SK-N-SH treated with all-trans-retinoic acid at 6 μM for 48 hours (cell line): Measurements from ENCODE around the gene GNA14.
"Not testable (repeated sequence)": the region's sequence is repeated elsewhere in the genome, so short reads cannot be mapped to it uniquely, and the experiment has no call there.

Experiments
- ATAC-seq: fragments of 200-7000 bp; cut with Tn5 transposase; 3 replicates; pipeline ENCODE4 v1.9.1; 2020; ENCODE audit warnings: mild to moderate bottlenecking, moderate library complexity
- ARNTL ChIP-seq: fragments of 450-650 bp; formaldehyde crosslinking; IDR thresholded peaks from 2 replicates; pipeline ENCODE4 v1.5.0; 2020; ENCODE audit warnings: low read depth, mild to moderate bottlenecking, moderate library complexity, borderline replicate concordance
- BACH2 ChIP-seq: fragments of 250-450 bp; sonication (Bioruptor Pico); IDR thresholded peaks from 2 replicates; pipeline ENCODE4 v1.9.0; 2021; ENCODE audit warnings: mild to moderate bottlenecking, borderline replicate concordance
- CSDC2 ChIP-seq: fragments of 250-450 bp; sonication (Bioruptor Pico); IDR thresholded peaks from 2 replicates; pipeline ENCODE4 v1.5.0; 2020; ENCODE audit warnings: mild to moderate bottlenecking, moderate library complexity
- ESRRG ChIP-seq: fragments of 250-450 bp; sonication (Bioruptor Pico); IDR thresholded peaks from 2 replicates; pipeline ENCODE4 v1.6.1; 2021; ENCODE audit warnings: mild to moderate bottlenecking
- GLIS3 ChIP-seq: fragments of 250-450 bp; sonication (Bioruptor Pico); IDR thresholded peaks from 2 replicates; pipeline ENCODE4 v1.5.0; 2020; ENCODE audit warnings: mild to moderate bottlenecking, moderate library complexity
- ISL1 ChIP-seq: fragments of 250-450 bp; sonication (Bioruptor Pico); IDR thresholded peaks from 2 replicates; pipeline ENCODE4 v2.1.2; 2022; ENCODE audit warnings: mild to moderate bottlenecking, moderate library complexity
- OSR1 ChIP-seq: fragments of 250-450 bp; sonication (Bioruptor Pico); IDR thresholded peaks from 2 replicates; pipeline ENCODE4 v1.8.0; 2022; ENCODE audit warnings: moderate library complexity, mild to moderate bottlenecking, inconsistent platforms
- PPARA ChIP-seq: fragments of 250-450 bp; sonication (Bioruptor Pico); IDR thresholded peaks from 2 replicates; pipeline ENCODE4 v1.5.0; 2020; ENCODE audit warnings: mild to moderate bottlenecking, borderline replicate concordance
- RARB ChIP-seq: fragments of 250-450 bp; sonication (Bioruptor Pico); IDR thresholded peaks from 2 replicates; pipeline ENCODE4 v1.8.0; 2021; ENCODE audit warnings: mild to moderate bottlenecking, moderate library complexity
- SNAI2 ChIP-seq: fragments of 250-450 bp; sonication (Bioruptor Pico); IDR thresholded peaks from 2 replicates; pipeline ENCODE4 v1.5.0; 2020; ENCODE audit warnings: mild to moderate bottlenecking, moderate library complexity
- TCF4 ChIP-seq: fragments of 250-450 bp; sonication (Bioruptor Pico); IDR thresholded peaks from 2 replicates; pipeline ENCODE4 v1.8.0; 2021; ENCODE audit warnings: mild to moderate bottlenecking, moderate library complexity, borderline replicate concordance
- TOX ChIP-seq: fragments of 250-450 bp; sonication (Bioruptor Pico); IDR thresholded peaks from 2 replicates; pipeline ENCODE4 v1.8.0; 2021; ENCODE audit warnings: mild to moderate bottlenecking, moderate library complexity, borderline replicate concordance
- ZC3H10 ChIP-seq: fragments of 250-450 bp; sonication (Bioruptor Pico); IDR thresholded peaks from 2 replicates; pipeline ENCODE4 v1.5.1; 2021; ENCODE audit warnings: mild to moderate bottlenecking, moderate library complexity
- ZFP3 ChIP-seq: fragments of 250-450 bp; sonication (Bioruptor Pico); IDR thresholded peaks from 2 replicates; pipeline ENCODE4 v1.5.0; 2020; ENCODE audit warnings: mild to moderate bottlenecking, moderate library complexity
- ZFP30 ChIP-seq: fragments of 450-650 bp; formaldehyde crosslinking; IDR thresholded peaks from 2 replicates; pipeline ENCODE4 v1.5.0; 2022; ENCODE audit warnings: mild to moderate bottlenecking, moderate library complexity
- ZNF565 ChIP-seq: fragments of 450-650 bp; formaldehyde crosslinking; conservative IDR thresholded peaks from 2 replicates; pipeline ENCODE4 v1.5.0; 2020; ENCODE audit warnings: low read depth, mild to moderate bottlenecking, moderate library complexity
- ZNF70 ChIP-seq: fragments of 450-650 bp; formaldehyde crosslinking; IDR thresholded peaks from 2 replicates; pipeline ENCODE4 v1.5.0; 2020; ENCODE audit warnings: mild to moderate bottlenecking, moderate library complexity
- ZNF8 ChIP-seq: fragments of 450-650 bp; formaldehyde crosslinking; IDR thresholded peaks from 2 replicates; pipeline ENCODE4 v1.5.0; 2020; ENCODE audit warnings: mild to moderate bottlenecking, moderate library complexity
- TF ChIP-seq, protein P1 (sequence below): fragments of 250-450 bp; sonication (Bioruptor Pico); IDR thresholded peaks from 2 replicates; pipeline ENCODE4 v1.5.1; 2020; ENCODE audit warnings: low read depth, mild to moderate bottlenecking, moderate library complexity
- TF ChIP-seq, protein P2 (sequence below): fragments of 250-450 bp; sonication (Bioruptor Pico); IDR thresholded peaks from 2 replicates; pipeline ENCODE4 v1.5.1; 2021; ENCODE audit warnings: mild to moderate bottlenecking, moderate library complexity
- TF ChIP-seq, protein P3 (sequence below): fragments of 250-450 bp; sonication (Bioruptor Pico); IDR thresholded peaks from 2 replicates; pipeline ENCODE4 v1.5.0; 2020; ENCODE audit warnings: mild to moderate bottlenecking, moderate library complexity
- TF ChIP-seq, protein P4 (sequence below): fragments of 250-450 bp; sonication (Bioruptor Pico); IDR thresholded peaks from 2 replicates; pipeline ENCODE4 v1.8.0; 2020; ENCODE audit warnings: mild to moderate bottlenecking, moderate library complexity, borderline replicate concordance
- TF ChIP-seq, protein P5 (sequence below): fragments of 250-450 bp; sonication (Bioruptor Pico); IDR thresholded peaks from 2 replicates; pipeline ENCODE4 v1.8.0; 2021; ENCODE audit warnings: low read depth, mild to moderate bottlenecking, moderate library complexity, borderline replicate concordance

Gene GNA14

DNA sequence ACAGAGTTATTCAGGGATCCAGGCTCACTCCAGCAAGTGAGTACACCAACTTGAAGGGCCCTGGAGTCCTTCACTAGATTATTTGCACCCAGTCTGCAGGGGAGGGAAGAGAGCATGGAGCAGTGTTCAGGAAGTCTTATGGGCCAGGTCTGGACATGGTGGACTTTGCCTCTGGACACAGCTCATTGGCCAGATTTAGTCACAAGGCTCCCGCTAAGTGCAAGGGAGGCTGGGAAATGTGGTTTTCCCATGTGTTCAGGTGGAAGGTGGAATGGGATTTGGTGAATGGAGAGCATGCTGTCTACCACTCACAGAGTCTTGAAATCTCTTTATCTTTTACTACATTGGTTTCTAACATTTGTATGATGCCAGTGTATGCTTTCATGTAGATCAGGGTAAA, 200.5 kb downstream of the GNA14 start (continued):
- TF ChIP-seq, protein P1, sequence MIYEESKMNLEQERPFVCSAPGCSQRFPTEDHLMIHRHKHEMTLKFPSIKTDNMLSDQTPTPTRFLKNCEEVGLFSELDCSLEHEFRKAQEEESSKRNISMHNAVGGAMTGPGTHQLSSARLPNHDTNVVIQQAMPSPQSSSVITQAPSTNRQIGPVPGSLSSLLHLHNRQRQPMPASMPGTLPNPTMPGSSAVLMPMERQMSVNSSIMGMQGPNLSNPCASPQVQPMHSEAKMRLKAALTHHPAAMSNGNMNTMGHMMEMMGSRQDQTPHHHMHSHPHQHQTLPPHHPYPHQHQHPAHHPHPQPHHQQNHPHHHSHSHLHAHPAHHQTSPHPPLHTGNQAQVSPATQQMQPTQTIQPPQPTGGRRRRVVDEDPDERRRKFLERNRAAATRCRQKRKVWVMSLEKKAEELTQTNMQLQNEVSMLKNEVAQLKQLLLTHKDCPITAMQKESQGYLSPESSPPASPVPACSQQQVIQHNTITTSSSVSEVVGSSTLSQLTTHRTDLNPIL = no peak
- no peak for TF ChIP-seq ZNF70 (CRISPR knock-in tag)
- TF ChIP-seq ISL1 = no peak
- no peak for TF ChIP-seq SNAI2 (CRISPR knock-in tag)
- TF ChIP-seq ZC3H10 (CRISPR knock-in tag) = no peak
- no peak for TF ChIP-seq OSR1 (CRISPR knock-in tag)
- no peak for TF ChIP-seq GLIS3 (CRISPR knock-in tag)
- no peak for TF ChIP-seq PPARA
- no peak for TF ChIP-seq ZNF565 (CRISPR knock-in tag)

DNA sequence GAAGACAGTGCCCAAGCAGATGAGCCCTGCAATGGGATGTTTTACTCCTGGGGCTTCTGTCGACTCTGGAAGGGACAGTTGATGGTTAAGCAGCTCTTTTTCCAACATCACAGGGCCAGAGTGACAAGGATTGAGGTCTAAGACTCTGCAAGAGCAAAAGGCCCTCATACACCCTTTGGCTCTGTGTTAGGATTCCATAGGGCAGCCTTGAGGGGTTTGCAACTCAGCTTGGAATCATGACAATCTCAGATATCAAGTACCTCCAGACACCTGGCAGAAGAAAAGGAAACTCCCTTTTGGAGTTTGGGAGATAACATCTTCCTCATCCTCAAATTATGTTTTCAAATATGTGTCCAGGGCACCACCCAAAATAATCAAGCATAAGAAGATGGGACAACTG, 205.7 kb downstream of the GNA14 start:
- TF ChIP-seq BACH2 (CRISPR knock-in tag) (no peak), ZFP3 (CRISPR knock-in tag) (no peak), ESRRG (CRISPR knock-in tag) (no peak), ISL1 (no peak), PPARA (no peak), ZNF565 (CRISPR knock-in tag) (no peak), SNAI2 (CRISPR knock-in tag) (no peak), TOX (no peak), TCF4 (CRISPR knock-in tag) (no peak), ZFP30 (CRISPR knock-in tag) (no peak), ZNF8 (CRISPR knock-in tag) (no peak), CSDC2 (CRISPR knock-in tag) (no peak), ARNTL (CRISPR knock-in tag) (no peak), RARB (CRISPR knock-in tag) (no peak), GLIS3 (CRISPR knock-in tag) (no peak)
- TF ChIP-seq, protein P2, sequence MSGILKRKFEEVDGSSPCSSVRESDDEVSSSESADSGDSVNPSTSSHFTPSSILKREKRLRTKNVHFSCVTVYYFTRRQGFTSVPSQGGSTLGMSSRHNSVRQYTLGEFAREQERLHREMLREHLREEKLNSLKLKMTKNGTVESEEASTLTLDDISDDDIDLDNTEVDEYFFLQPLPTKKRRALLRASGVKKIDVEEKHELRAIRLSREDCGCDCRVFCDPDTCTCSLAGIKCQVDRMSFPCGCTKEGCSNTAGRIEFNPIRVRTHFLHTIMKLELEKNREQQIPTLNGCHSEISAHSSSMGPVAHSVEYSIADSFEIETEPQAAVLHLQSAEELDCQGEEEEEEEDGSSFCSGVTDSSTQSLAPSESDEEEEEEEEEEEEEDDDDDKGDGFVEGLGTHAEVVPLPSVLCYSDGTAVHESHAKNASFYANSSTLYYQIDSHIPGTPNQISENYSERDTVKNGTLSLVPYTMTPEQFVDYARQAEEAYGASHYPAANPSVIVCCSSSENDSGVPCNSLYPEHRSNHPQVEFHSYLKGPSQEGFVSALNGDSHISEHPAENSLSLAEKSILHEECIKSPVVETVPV (CRISPR knock-in tag) = no peak
- TF ChIP-seq, protein P3, sequence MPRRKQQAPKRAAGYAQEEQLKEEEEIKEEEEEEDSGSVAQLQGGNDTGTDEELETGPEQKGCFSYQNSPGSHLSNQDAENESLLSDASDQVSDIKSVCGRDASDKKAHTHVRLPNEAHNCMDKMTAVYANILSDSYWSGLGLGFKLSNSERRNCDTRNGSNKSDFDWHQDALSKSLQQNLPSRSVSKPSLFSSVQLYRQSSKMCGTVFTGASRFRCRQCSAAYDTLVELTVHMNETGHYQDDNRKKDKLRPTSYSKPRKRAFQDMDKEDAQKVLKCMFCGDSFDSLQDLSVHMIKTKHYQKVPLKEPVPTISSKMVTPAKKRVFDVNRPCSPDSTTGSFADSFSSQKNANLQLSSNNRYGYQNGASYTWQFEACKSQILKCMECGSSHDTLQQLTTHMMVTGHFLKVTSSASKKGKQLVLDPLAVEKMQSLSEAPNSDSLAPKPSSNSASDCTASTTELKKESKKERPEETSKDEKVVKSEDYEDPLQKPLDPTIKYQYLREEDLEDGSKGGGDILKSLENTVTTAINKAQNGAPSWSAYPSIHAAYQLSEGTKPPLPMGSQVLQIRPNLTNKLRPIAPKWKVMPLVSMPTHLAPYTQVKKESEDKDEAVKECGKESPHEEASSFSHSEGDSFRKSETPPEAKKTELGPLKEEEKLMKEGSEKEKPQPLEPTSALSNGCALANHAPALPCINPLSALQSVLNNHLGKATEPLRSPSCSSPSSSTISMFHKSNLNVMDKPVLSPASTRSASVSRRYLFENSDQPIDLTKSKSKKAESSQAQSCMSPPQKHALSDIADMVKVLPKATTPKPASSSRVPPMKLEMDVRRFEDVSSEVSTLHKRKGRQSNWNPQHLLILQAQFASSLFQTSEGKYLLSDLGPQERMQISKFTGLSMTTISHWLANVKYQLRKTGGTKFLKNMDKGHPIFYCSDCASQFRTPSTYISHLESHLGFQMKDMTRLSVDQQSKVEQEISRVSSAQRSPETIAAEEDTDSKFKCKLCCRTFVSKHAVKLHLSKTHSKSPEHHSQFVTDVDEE (CRISPR knock-in tag) = no peak
- TF ChIP-seq, protein P4, sequence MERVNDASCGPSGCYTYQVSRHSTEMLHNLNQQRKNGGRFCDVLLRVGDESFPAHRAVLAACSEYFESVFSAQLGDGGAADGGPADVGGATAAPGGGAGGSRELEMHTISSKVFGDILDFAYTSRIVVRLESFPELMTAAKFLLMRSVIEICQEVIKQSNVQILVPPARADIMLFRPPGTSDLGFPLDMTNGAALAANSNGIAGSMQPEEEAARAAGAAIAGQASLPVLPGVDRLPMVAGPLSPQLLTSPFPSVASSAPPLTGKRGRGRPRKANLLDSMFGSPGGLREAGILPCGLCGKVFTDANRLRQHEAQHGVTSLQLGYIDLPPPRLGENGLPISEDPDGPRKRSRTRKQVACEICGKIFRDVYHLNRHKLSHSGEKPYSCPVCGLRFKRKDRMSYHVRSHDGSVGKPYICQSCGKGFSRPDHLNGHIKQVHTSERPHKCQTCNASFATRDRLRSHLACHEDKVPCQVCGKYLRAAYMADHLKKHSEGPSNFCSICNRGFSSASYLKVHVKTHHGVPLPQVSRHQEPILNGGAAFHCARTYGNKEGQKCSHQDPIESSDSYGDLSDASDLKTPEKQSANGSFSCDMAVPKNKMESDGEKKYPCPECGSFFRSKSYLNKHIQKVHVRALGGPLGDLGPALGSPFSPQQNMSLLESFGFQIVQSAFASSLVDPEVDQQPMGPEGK = no peak
- TF ChIP-seq, protein P5, sequence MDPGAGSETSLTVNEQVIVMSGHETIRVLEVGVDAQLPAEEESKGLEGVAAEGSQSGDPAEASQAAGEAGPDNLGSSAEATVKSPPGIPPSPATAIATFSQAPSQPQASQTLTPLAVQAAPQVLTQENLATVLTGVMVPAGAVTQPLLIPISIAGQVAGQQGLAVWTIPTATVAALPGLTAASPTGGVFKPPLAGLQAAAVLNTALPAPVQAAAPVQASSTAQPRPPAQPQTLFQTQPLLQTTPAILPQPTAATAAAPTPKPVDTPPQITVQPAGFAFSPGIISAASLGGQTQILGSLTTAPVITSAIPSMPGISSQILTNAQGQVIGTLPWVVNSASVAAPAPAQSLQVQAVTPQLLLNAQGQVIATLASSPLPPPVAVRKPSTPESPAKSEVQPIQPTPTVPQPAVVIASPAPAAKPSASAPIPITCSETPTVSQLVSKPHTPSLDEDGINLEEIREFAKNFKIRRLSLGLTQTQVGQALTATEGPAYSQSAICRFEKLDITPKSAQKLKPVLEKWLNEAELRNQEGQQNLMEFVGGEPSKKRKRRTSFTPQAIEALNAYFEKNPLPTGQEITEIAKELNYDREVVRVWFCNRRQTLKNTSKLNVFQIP (CRISPR knock-in tag) = no peak
- TF ChIP-seq, all 23 proteins: peak for 0
- ATAC-seq = no peak

DNA sequence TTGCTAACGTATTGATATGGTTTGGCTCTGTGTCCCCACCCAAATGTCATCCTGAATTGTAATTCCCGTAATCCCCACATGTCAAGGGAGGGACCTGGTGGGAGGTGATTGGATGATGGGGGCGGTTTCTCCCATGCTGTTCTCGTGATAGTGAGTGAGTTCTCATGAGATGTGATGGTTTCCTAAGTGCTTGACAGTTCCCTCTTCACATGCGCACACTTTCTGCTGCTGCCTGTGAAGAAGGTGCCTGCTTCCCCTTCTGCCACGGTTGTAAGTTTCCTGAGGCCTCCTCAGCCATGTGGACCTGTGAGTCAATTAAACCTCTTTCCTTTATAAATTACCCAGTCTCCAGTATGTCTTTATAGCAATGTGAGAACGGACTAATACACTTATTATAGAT, 207.0 kb downstream of the GNA14 start:
- ATAC-seq = not testable (repeated sequence)
